EH (cell line): Measurements from ENCODE around the gene GNG7.
"Not testable (repeated sequence)": the region's sequence is repeated elsewhere in the genome, so short reads cannot be mapped to it uniquely, and the experiment has no call there.

Experiments
- DNase-seq: peaks from one replicate; pipeline ENCODE4 v3.0.0-alpha.2; 2015; ENCODE audit warnings: low read depth

The GNG7 gene

GRCh38 chr19:2641332-2641698 lies 61.2 kb downstream of the GNG7 start:
- no peak for DNase-seq

- no peak for DNase-seq
These were observed 61.7 kb downstream of the GNG7 start for GRCh38 chr19:2640563-2641331.

DNA sequence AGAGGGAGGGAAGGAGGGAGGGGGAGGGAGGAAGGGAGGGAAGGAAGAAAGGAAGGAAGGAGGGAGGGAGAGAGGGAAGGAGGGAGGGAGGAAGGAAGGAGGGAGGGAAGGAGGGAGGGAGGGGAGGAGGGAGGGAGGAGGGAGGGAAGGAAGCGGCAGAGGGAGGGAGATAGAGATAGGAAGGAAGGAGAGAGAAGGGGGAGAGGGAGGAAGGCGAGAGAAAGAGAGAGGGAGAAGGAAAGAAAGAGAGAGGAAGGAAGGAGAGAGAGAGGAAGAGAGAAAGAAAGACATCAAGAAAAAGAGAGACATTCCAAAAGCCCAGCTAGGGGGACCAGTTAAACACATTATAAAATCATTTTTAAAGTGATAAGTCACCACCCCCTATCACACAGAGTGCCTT lies 62.5 kb downstream of the GNG7 start:
- no peak for DNase-seq

GRCh38 chr19:2638417-2638940 lies 64.0 kb downstream of the GNG7 start:
- no peak for DNase-seq

DNA sequence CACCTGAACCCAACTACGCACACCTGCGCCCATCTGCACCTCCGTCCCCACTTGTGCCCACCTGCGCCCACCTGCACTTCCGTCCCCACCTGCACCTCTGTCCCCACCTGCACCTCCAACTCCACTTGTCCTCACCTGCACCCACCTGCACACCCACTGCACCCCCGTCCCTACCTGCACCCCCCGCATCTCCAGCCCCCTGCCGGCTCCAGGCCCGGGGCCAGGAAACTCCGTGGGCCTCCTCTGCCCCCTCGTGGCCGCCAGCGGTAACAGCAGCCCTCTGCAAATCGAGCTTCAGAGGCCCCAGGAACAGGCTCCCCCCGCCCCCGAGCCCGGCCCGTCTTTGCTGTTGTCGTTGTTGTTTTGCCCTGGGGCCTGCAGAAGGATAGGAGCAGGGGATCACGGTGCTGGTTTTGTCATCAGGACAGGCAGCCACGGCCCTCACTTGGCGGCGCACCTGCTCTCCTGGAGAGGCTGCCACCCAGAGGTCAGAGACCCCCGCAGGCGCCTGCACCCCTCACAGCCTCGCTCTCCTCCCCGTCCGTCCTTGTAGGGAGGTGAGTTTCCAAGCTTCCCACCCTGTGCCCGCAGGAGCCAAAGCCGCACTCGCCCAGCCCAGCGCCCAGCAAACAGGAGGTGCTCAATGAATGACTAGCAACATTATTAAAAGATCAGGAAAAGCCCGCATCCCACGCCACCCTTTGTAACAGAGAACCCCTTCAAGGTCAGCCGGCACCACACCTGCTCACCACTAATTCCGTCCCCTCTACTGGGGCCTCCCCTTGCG lies 65.4 kb downstream of the GNG7 start:
- DNase-seq, result peak; percentile 57

DNA sequence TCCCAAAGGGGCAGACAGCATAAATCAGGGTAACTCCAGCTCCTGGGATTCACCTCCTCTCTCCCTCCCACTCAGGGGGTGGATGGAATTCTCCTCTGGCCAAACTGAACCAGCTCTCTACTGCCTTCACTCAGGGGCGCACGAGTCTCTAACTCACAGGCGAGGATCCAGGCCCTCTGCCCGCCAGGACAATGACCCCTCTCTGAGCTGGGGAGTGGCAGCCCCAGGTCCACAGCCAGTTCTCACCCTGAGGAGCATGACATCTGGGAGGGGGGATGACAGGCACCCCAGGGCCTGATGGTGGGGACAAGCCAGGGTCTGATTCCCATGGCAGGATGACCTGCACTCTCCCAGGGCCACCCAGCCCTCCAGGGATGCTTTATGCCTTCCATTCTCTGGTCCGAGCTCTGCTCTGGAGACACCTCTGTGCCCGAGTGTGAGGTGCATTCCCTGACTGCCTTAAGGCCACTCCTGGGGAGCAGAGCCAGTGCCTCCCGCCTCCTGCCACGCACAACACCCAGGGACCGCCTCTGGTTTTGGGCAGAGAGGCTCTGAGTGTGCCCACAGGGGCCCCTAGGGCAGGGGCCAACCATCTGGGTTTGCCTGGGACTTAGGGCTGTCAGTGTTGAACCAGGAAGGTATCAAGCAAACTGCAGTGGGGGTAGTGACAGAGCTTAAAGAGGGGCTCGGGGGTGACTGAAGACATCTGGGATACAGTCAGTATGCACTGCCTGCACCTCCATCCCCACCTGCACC lies 66.2 kb downstream of the GNG7 start:
- no peak for DNase-seq

DNA sequence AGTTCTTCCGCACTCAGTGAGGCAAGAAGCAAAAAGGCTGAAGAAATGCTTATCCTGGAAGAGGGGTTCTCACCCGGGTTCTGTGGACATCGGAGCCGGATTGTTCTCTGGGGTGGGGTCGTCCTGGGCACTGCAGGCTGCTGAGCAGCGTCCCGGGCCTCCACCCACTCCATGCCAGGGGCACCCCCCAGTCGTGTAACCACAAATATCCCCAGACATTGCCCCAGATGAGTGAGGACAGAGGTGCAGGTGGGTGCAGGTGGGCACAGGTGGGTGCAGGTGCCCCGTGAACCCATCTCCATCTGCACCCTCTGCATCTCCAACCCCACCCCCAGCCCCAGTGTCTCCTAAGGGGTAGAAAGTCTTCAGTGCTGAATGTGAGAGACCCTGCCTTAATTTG lies 67.5 kb downstream of the GNG7 start:
- DNase-seq, result no peak

- DNase-seq, result no peak
These were observed 68.1 kb downstream of the GNG7 start for GRCh38 chr19:2634228-2634951.

- no peak for DNase-seq
These were observed 68.8 kb downstream of the GNG7 start for GRCh38 chr19:2633693-2634075.

DNA sequence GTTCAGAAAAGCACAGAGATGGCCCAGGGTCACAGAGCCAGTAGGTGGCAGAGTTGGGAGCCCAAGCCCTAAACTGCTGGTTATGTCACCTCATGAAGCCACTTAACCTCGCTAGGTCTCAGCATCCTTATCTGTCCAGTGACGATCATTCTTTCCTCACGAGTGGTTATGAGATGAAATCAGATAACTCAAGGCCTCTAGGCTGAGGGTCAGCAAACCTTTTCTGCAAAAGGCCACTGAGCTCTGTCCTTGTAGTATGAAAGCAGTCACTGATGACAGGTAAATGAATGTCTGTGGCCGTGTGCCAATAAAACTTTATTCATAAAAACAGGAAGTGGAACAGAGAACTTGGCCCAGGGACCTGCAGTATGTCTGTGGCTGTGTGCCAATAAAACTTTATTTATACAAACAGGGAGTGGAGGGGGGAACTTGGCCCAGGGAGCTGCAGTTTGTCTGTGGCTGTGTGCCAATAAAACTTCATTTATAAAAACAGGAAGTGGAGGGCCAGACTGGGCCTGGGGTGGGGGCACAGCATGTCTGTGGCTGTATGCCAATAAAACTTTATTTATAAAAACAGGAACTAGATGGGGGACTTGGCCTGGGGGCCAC lies 71.2 kb downstream of the GNG7 start:
- DNase-seq, result peak; percentile 21

- DNase-seq, result no peak
These were observed 72.0 kb downstream of the GNG7 start for GRCh38 chr19:2630352-2631001.

DNA sequence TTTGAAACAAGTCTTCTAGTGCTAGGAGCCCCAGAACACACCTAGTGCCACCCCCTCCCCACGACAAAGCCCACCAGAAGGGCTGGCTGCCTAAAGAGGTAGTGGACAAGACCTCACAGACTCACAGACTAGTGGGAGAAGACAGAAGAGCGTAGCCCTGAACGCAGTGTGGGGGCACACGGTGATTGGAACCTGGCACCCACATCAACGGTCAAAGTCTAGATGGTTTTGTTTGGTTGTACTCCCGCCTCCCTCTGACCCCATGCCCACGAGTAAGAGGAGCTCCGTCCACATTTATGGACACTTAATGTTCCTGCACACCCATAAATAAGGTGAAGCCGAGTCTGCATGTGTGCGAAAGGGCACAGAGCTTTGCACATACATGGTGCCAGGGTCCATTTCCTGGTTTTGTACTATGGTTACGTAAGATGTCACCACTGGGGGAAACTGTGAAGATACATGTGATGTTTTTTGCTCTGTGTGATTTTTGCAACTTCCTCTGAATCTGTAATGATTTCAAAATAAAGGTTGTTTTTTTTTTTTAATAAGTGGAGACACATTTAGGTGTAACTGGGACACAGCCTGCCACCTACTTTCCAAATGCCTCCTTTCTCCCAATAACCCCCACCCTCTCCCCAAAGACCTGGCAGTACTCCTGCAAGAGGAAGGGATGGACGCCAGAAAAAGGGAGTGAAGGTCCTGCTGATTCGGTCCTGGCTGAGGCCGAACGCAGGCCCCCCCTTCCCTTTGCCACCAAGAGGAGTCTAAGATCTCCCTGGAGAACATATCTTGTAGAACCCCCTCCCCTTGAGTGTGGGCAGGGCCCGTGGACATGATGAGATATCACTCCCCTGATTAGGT lies 72.8 kb downstream of the GNG7 start:
- no peak for DNase-seq

- no peak for DNase-seq
These were observed 73.9 kb downstream of the GNG7 start for GRCh38 chr19:2628597-2628996.

- peak; percentile 40 for DNase-seq
These were observed 74.6 kb downstream of the GNG7 start for GRCh38 chr19:2627855-2628254.

- peak; percentile 98 for DNase-seq
These were observed 75.1 kb downstream of the GNG7 start for GRCh38 chr19:2627319-2627829.

DNA sequence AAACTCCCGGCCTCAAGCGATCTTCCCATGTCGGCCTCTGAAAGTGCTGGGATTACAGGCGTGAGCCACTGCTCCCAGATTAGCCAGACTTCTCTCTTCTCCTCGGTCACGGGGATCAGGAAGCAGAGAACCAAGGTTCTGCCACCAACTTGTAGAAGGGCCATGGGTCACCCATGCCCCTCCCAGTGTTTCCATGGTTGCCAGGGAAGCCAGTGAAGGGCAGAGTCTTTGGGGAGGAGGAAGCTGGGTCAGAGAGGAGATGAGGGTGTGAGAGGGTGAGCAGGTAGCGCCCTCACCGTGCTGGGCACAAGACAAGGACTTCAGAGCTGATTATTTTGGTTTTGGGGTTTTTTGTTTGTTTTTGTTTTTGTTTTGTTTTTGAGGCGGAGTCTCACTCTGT lies 77.1 kb downstream of the GNG7 start:
- DNase-seq, result no peak

GRCh38 chr19:2624537-2625091 lies 77.9 kb downstream of the GNG7 start:
- DNase-seq, result no peak

GRCh38 chr19:2623798-2624197 lies 78.7 kb downstream of the GNG7 start:
- DNase-seq, result no peak

- DNase-seq, result not testable (repeated sequence)
These were observed 80.0 kb downstream of the GNG7 start for GRCh38 chr19:2622371-2622961.
